NCI-H510A treated with DMSO at 0.1 percent for 48 hours (cell line): ENCODE data around the gene SH3GL2.

ENCODE experiments used
- DNase-seq: peaks from one replicate; lab custom pipeline; 2025; lab: John Stamatoyannopoulos, UW

The SH3GL2 gene

GRCh38 chr9:17813798-17814197 lies 234.9 kb downstream of the SH3GL2 start:
- no peak for DNase-seq

GRCh38 chr9:17816431-17817027 lies 237.7 kb downstream of the SH3GL2 start:
- DNase-seq: no peak

GRCh38 chr9:17824191-17824590 lies 245.3 kb downstream of the SH3GL2 start:
- no peak for DNase-seq

- DNase-seq: no peak
Observed at GRCh38 chr9:17824616-17825264, 245.9 kb downstream of the SH3GL2 start.

- DNase-seq: no peak
Observed at GRCh38 chr9:17825265-17825659, 246.4 kb downstream of the SH3GL2 start.

GRCh38 chr9:17829064-17829463 lies 250.2 kb downstream of the SH3GL2 start:
- DNase-seq: no peak

- DNase-seq: no peak
Observed at GRCh38 chr9:17829812-17830385, 251.0 kb downstream of the SH3GL2 start.

- no peak for DNase-seq
Observed at GRCh38 chr9:17832812-17833211, 253.9 kb downstream of the SH3GL2 start.

GRCh38 chr9:17833846-17834245 lies 255.0 kb downstream of the SH3GL2 start:
- no peak for DNase-seq

GRCh38 chr9:17837965-17838364 lies 259.1 kb downstream of the SH3GL2 start:
- DNase-seq: no peak

- DNase-seq: peak; percentile 11
Observed at GRCh38 chr9:17839776-17840175, 260.9 kb downstream of the SH3GL2 start.

GRCh38 chr9:17843236-17843635 lies 264.4 kb downstream of the SH3GL2 start:
- no peak for DNase-seq
